NCI-H1694 treated with DMSO at 0.1 percent for 48 hours (cell line): ENCODE data around the gene FAM83F.

Experiments used
- DNase-seq: peaks from one replicate; lab custom pipeline; 2025; lab: John Stamatoyannopoulos, UW

Gene FAM83F

DNA sequence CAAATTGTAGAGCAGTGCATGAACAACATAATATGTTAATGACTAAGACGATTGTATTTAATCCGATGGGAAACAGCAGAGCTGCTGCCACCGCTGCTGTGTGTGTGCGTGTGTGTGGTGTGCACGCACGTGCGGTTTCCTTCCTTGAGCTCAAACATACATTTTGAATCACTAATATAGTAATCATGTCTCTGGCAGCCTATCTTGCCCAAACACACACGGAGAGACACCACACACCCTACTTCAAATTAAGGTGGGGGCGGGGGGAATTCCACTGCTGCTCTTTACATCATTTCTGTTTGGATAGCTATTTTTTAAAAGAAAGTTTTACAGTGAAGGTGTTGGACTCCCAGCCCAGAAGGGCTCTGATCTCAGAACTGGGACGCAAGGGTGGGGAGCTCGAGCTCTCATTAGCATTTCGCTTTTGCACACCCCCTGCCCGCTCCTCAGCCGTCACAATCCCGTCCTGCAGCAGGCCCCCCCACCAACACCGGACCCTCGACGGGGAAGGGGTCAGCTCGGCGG lies 651 bp upstream of the FAM83F start:
- DNase-seq: no peak

DNA sequence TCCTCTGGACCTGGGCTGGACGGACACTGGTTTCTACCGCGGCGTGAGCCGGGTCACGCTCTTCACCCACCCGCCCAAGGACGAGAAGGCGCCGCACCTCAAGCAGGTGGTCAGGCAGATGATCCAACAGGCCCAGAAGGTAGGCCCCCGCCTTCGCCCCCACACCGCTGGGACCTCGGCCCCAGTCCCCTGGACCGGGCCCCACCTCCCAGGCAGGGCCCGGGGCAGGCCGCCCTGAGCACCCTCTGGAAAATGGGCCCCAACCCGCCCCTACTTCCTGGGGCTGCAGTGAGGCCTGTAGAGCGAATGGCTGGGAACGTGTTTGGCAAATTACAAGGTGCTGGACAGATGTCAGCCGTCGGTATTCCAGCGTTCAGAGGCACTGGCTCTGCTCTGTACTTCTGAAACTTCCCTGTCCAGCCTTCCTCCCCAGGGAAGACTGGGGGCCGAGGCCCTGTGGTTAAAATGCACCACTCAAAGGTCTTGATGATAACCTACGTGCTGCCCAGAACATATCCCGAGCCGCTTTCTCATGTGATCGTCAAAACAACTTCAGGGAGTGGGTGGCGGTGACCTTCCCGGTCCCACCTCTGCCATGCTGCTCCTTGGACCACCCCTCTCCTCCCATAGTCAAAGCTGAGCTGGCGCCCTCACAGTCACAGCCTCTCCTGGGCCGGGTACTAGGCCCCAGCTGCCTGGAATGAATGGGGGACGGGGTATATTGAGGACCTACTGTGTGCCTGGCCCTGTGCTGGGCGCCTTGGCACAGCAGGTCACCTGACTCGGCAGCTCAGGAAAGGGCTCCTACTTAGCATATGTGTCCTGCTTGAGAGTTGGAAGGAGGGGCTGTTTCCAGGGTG lies 869 bp downstream of the FAM83F start:
- no peak for DNase-seq

DNA sequence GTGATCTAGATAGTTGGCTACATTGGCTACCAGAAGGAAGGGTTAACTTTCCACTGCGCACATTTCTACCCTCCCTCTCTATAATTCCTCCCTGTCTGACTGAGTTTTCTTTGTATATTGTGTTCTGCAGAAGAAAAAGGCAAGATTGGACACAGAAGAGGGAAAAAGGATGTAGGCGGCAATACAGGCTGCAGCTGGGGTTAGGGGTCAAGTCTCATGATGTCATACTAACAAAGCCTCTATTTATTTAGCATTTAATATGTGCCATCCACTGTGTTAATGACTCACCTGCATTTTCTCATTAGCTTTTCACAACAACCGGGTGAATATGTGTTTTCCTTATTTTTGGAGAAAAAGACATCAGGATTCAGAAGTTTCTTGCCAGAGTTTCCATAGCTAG lies 2.0 kb downstream of the FAM83F start:
- no peak for DNase-seq

DNA sequence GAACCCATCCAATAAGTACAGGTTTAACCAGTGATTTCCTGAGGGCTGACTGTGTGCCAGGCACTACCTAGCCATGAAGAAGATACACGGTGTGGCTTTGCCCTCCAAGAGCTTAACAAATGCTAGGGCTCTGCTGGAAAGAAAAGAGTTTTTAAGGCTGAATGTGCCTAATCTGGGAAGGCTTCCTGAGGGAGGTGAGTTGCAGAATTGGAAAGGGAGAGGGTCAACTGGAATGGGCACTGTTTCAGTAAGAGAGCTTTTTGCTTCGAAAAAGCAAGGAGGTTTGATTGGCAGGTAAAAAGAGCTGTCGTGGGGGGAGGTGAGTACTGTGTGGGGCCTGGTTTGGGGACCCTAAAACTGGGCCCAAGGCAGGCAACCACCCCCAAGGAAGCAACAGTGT lies 2.7 kb downstream of the FAM83F start:
- DNase-seq: no peak

DNA sequence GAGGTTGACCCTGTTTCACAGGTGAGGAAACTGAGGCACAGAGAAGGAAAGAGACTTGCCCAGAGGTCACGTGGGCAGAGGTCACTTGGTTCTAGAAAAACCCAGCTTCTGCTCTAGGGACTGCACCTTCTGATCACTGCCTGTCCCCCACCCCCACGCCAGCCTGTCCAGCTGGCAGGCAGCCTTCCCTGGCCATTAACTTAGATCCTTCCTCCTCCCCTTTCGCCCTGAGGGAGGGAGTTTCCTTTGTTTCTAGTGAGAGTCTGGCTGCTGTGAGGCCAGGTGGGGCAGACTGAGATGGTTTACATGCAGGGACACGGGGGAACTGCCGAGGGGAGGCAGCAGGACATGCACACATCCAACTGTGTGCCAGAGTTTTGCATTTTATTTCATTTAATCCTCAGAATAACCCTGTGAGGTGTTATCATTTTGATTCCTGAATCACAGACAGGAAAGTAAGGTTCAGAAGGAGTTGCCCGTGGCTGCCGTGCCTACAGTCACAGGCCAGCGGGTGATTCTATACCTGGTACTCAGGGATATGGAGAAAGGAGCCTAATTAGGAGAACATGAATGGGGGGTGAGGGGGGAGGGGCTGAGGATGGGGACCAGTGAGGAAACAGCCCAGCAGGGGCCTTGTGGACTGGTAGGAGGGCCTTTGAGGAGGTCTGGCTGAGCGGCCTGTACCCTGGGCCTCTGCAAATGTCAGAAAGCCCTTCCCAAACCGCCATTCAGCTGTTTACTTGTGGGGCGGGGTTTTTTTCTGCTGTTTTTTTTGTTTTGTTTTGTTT lies 3.4 kb downstream of the FAM83F start:
- no peak for DNase-seq

DNA sequence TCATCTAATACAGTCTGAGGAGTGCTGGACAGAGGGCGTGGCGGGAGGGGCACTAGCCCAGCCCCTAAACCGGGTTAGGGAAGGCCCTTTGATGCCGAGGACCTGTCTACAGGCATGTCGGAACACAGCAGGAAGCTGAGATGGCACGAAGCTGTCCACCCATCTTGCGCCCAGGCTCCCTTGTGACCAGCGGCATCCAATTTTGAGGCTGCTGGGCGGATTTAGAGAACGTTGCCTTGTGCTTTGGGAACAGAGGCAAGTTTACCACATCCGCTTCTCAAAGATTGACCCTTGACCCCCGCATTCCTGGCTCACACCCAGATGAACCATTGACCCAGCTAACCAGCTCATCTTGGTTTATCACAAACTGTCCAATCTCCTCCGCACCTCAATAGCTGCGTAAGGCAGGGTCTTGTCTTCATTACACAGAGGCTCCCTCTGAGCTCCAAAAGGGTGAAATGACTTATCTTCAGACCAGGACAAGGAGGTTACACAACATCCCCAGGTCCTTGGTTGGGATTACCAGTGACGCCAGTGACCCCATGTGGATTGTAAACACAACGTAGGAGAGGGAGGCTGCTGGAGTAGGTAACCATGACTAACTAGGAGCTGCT lies 4.5 kb downstream of the FAM83F start:
- no peak for DNase-seq

DNA sequence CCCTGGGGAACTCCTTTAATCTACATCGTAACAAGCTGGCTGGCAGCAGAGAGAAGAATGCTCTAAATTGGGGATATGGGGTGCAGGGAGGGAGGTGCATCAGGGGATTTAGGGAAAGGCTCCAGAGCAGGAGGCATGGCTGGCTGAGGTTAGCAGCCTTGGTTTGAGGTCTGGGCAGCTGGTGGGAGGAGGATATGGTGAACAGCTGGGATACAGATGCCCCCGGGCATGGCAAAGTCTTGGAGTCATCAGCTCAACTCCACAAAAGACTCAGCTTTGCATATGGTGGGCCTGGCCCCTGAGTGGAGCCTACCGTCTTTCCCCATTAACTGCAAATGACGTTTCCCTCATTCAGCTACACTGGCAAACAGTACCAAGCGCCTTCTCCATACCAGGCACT lies 5.4 kb downstream of the FAM83F start:
- DNase-seq: no peak

DNA sequence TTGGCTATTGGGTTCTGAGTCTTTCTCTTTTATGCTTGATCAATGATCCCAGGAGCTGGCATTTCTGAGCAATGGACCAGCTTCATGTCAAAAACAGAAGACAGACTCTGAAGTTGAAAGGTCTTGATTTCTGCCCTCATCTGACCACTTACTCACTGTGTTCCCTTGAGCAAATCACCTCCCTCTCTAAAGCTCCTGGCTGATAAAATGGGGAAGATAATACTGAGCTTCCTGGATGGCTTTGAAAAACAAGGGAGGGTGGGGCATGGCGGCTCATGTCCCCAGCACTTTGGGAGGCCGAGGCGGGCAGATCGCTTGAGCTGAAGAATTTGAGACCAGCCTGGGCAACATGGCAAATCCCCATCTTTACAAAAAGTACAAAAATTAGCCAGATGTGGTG lies 6.4 kb downstream of the FAM83F start:
- no peak for DNase-seq

DNA sequence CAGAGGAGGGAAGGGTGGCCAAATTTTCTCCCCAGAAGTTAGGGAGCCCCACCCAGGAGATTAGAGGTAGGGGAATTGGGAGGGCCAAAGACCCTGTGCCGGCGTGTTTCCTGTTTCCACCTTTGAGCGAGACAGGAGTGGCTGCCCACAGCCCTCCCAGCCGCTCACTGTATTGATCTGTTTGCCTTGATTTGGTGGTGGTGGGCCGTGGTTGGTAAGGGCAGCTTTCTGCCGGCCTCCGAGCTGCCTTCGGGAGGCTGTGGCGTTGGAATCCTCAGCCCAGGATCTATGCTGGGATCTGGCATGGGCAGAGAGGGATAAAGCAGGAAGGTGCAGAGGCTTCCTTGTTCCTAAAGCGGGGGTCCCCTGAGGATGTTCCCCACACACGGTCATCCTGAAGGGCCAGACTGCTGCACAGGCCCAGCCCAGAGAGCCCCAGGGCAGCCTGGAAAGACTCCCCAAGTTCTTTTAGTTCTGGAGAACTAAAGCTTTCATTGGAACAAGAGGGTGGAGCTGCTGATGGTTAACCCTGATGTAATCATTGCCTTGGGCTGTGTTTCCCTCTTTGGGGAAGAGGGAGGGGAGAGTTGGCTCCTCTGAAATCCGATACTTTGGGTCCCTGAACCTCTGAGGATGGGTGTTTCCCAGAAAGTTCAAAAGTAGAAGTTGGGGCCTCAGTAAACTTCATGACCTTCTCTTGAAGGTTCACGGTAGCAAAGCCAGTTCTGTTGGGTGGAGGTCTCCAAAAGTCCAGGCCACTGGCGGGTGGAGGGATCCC lies 7.2 kb downstream of the FAM83F start:
- DNase-seq: no peak

DNA sequence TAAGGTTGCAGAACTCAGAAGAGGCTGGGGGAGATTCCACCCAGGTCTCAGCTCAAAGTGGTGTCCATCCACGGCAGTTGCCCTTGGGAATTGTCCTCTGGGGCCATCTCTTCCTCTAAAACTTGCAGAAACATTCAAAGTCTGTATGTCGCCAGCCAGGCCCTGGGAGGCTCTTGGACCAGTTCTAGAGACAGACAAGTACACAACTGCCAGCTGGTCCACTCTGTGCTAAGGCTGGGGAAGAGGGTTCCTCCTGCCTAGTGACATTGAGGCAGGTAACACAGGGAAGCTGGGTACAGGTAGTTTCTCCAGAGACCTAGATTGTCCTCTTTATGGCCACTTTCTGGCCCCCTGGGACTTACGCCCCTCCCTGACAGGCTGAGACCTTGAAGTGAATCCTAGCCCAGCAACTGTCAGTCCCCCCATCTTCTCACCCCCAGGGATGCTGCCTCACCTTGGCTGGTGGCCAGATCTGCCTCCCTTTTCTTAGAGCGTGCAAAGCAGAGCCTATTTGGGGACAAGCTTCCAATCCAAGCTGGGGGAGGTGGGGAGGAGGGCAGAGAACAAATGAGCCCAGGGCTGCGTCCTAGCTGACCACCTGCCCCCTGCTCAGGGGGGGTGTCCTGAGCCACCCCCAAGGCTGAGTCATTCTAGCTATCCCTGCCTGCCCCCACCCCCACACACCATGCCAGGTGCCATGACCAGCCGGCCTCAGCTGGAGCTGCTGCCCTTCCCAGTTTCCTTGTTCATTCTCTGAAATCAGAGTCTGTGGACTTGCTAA lies 8.4 kb downstream of the FAM83F start:
- DNase-seq: peak; percentile 14

DNA sequence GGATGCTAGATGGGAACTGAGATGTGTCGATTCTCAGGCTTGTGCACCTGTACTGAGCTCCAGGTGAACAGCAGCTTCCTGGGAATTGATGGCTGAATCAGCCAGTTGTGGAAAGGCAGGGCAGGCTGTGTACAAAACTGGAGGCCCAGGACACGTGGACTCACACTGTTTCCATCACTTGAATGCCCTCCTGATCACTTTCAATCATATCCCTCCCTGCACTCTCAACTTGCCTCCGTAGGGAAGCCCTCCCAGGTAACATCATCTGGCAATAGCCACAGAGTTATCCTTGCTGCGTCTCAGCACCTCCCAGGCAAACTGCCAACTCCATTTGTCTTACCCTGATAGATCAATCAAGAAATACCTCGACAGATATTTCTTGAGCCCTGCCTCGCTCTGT lies 10.1 kb downstream of the FAM83F start:
- no peak for DNase-seq

DNA sequence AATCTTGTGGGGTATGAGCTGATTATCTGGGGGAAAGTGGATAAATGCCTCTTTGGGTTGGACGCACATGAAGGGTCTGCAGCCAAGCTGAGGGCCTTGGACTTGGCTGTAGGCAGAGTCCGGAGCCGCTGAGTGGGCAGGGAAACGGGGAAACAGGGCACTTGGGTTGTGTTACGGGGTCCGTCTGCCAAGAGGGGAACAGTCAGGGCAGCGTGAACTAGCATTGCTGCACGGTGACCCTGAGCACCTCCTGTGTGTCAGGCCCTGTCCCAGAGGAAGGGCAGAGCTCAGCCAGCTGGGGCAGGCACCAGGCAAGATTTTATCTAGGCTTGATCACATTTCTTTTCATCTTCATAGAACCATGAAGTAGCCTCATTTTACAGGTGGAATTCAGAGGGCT lies 11.9 kb downstream of the FAM83F start:
- DNase-seq: no peak

DNA sequence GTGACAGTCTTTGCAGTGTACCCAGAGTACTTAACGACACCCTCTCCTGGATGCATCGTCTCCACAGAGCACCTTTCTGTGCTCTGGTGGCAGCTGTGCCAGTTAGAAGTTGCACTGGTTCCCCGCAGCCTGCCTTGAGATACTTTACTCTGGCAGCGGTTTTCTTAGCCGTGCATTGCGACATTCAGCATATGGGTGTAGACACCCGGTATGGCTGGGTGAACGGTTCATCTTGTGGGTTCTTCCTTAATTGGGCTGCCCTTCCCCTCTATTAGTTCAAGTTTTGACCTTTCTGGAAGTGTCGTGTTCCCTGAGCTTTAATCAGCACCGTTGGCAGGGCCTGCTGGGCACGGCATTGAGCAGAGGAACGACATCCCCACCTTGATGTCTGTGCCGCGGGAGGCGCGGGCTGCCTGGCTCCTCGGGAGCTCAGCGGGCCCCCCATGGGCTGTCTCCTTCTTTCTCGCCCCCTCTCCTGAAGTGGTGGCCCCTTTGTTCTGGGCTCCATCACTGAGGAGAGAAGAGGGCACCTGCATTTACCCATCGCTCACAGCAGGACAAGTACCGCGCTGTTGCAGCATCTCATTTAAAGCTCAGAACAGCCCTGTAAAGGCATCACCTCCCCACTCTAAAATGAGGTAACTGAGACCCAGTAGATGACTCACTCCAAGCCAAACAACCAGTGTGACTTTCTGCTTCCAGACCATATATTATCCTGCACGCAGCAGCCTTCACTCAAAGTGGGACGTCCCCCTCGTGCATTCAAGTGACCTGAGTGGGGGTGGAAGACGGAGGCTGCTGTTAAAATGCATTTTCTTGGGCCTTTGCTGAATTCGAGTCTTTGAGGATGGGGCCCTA lies 13.3 kb downstream of the FAM83F start:
- no peak for DNase-seq

DNA sequence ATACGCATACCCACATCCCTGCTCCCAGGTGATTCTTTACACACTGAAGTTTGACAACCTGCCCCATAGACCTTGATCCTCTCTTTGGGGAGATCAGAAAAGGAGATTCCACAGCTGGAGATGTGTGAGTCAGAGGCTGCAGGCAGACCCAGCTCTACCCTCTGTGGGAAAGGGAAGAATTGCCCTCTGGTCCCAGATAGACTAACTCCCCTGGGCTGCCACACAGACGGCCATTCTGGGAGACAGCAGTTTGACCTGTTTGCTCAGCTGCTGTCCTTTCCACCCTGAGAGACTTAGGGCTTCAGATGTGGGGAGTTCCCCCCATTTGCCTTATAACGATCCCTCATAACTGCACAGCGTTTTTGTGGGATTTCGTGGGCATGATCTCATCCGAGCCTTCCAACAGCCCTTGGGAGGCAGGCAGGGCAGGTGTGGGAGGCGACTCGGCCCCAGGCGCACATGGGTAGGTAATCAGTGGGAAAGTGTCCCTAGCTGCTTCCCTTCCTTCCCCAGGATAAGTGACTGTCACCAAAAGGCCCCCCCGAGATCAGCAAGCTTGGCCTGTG lies 14.1 kb downstream of the FAM83F start:
- no peak for DNase-seq

DNA sequence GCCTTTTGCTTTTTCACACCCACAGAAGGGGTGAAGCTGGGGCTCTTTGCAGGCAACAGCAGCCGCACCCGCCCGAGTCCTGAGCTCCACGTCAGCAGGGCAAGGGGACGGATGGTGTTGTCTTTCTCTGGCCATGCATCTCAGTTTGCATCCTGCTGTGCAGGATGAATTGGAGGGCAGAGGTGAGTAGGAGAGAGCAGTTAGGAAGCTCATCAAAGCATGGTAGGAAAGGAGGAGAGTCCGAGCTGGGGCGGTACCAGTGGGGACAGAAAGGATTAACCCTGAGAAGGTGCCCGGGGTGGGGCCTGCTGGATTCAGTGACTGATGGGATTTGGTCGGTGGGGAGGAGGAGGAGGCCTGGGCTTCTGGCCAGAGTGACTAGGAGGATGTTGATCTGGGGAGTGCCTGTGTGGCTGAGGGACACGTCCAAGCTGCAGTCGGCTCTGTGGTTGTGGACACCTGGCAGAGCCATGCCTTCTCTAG lies 14.6 kb downstream of the FAM83F start:
- DNase-seq: peak; percentile 48

DNA sequence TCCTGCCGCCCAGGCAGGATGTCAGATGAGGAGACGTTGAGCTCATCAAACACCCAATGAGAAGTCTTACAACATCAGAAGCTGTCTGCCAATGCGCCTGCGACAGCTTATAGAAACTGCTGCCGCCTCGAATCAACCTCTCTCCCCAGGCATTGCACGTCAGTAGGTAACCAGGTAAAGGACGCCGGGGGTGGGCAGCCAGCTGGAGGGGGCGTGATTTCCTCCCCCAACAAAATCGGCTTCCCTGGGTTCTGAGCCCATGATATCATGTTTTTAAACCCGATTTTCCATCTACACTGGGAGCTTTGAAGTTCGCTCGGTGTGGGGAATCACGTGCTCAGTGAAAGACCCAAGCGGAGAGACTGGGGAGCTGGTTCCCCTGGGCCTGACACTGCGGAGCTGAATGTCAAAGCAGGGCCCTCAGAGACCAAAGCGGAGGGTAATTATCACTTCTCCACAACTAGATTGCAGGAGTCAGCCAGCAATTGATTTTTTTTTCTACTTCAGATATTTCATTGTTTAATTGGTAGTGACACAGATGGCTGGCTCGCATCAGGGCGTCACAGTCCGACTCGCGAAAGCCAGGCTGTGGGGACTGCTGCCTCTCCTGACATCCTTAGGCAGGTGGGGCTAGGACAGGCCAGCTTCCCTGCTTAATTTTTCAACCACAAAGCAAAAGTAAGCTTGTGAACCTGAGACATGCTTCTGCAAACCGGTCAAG lies 15.4 kb downstream of the FAM83F start:
- DNase-seq: peak; percentile 84

DNA sequence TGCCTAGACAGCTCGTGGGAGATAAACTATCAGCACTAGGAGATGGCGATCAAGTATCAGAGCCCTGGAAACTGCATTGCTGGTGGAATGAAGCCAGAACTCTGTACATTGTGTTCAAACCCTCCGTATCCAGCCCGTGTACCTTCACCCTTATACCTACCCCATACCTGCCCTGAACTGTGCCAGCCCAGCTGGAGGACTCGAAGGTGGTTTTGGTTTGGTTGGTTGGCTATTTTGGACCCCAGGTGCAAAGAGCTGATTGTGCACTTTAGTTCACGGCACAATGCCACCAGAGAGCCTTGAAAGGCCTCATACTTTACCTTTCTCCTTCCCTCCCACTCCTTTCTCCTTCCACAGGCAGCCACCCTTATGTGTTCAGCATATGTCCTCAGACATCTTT lies 16.0 kb downstream of the FAM83F start:
- no peak for DNase-seq

DNA sequence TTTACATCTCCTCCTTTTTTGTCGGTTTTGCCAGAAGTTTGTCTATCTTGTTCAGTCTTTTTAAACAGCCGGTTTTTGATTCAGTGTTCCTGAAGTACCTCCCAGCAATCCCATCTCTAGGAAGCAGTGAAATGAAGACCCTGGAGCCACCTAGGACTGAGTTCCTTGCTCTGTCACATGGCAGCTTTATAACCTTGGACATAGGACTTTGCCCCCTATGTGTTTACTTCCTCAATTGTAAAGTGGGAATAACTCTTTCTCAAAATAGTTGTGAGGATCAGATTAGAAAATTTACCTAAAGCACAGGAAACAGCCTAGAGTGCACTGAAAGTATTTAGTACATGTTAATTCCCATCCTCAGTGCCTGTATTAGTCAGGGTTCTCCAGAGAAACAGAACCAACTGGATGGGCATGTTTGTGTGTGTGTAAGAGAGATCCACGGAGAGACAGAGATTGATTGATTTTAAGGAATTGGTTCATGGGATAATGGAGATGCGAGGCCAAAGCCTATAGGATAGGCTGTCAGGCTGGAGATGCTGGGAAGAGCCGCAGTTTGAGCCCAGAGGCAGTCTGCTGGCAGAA lies 20.0 kb downstream of the FAM83F start:
- DNase-seq: no peak
